GM12878 (cell line): ENCODE measurements around the gene ASIC2. TPM values are rescaled to one million over a fixed set of nuclear protein-coding genes. Genes with fewer than 3 reads are reported as not detected.

Experiments used
- ATAC-seq: fragments of 200-7000 bp; cut with Tn5 transposase; 3 replicates; pipeline ENCODE4 v1.9.1; 2020; ENCODE audit warnings: mild to moderate bottlenecking, moderate library complexity
- BruUV-seq: library from RNA; stranded (reverse); fragments of 400-500 nt; replicated peaks from 2 replicates; lab custom pipeline; 2021; lab: Mats Ljungman, UMichigan
- CTCF ChIA-PET: fragments of 300-600 bp; sonication (Branson Sonifier 250); formaldehyde crosslinking; extraction: SDS; loops from one replicate; lab custom pipeline; 2021; ENCODE audit warnings: inconsistent platforms; lab: Yijun Ruan, JAX
- POLR2A ChIA-PET: fragments of 350-600 bp; formaldehyde crosslinking; extraction: SDS; loops from one replicate; lab custom pipeline; 2021; ENCODE audit warnings: inconsistent platforms; lab: Charles Lee
- RAD21 ChIA-PET: fragments of 300-600 bp; sonication (Branson Sonifier 250); formaldehyde crosslinking; loops from one replicate; lab custom pipeline; 2023; ENCODE audit warnings: antibody characterized with exemption; ENCODE audit not compliant: unreplicated experiment; lab: Charles Lee
- SMC1A ChIA-PET: fragments of 300-600 bp; sonication (Branson Sonifier 250); formaldehyde crosslinking; loops from one replicate; lab custom pipeline; 2023; ENCODE audit not compliant: unreplicated experiment, uncharacterized antibody; lab: Charles Lee
- DNase-seq: peaks from one replicate; pipeline ENCODE4 v3.0.0-alpha.2; 2011; ENCODE audit warnings: low read depth, low spot score
- FAIRE-seq: peaks from 3 replicates; lab custom pipeline; 2011; peaks lifted over from hg19 to GRCh38; lab: Jason Lieb, UNC
- H2AFZ ChIP-seq: 2 replicates; pipeline ENCODE4 v1.6.0; 2011; ENCODE audit warnings: low read depth, low read length, control low read depth; ENCODE audit not compliant: control insufficient read depth
- H3K27ac ChIP-seq: 2 replicates; pipeline ENCODE4 v1.5.1; 2011; ENCODE audit warnings: control low read depth; ENCODE audit not compliant: control insufficient read depth, insufficient read depth
- H3K27me3 ChIP-seq, 2 experiments: replicated peaks in 1 of 2; 2 replicates each; pipeline versions ENCODE4 v1.6.0 to v1.6.1; 2011; ENCODE audit warnings: low read length in 1 of 2; ENCODE audit not compliant: control insufficient read depth in 2 of 2, insufficient read depth in 2 of 2
- H3K36me3 ChIP-seq, 2 experiments: 2 replicates each; pipeline ENCODE4 v1.5.1; 2011; ENCODE audit warnings: low read length in 1 of 2; ENCODE audit not compliant: control insufficient read depth in 2 of 2, insufficient read depth in 2 of 2
- H3K4me1 ChIP-seq: 2 replicates; pipeline ENCODE4 v1.6.1; 2011; ENCODE audit warnings: mild to moderate bottlenecking, low read length, moderate library complexity, mixed read lengths; ENCODE audit not compliant: control insufficient read depth, insufficient read depth
- H3K4me2 ChIP-seq: 2 replicates; pipeline ENCODE4 v1.6.0; 2011; ENCODE audit warnings: control low read depth; ENCODE audit not compliant: control insufficient read depth, insufficient read depth
- H3K4me3 ChIP-seq: fragments of 200-600 bp; sonication (generic); 2 replicates; pipeline ENCODE4 v1.5.1; 2016
- H3K79me2 ChIP-seq: 2 replicates; pipeline ENCODE4 v1.6.0; 2011; ENCODE audit warnings: low read length; ENCODE audit not compliant: control insufficient read depth, insufficient read depth
- H3K9ac ChIP-seq: 2 replicates; pipeline ENCODE4 v1.8.0; 2011; ENCODE audit warnings: low read length, control low read depth, mixed read lengths; ENCODE audit not compliant: control insufficient read depth, insufficient read depth
- H3K9me3 ChIP-seq: replicated peaks from 3 replicates; pipeline ENCODE4 v1.5.1; 2011; ENCODE audit warnings: mild to moderate bottlenecking, low read length; ENCODE audit not compliant: control insufficient read depth, insufficient read depth
- H4K20me1 ChIP-seq: 2 replicates; pipeline ENCODE4 v1.6.0; 2011; ENCODE audit not compliant: control insufficient read depth, insufficient read depth
- ATF3 ChIP-seq: IDR thresholded peaks from 2 replicates; pipeline ENCODE4 v1.6.1; 2011; ENCODE audit warnings: low read depth, mild to moderate bottlenecking, low read length, moderate library complexity, borderline replicate concordance; ENCODE audit errors: extremely low read depth
- CEBPZ ChIP-seq: fragments of 150-350 bp; IDR thresholded peaks from 2 replicates; pipeline ENCODE4 v1.6.1; 2016; ENCODE audit warnings: low read depth, low read length
- LARP7 ChIP-seq: fragments of 450-650 bp; IDR thresholded peaks from 2 replicates; pipeline ENCODE4 v1.6.1; 2017; ENCODE audit warnings: mild to moderate bottlenecking
- NR2C2 ChIP-seq: IDR thresholded peaks from 2 replicates; pipeline ENCODE4 v1.6.1; 2011; ENCODE audit warnings: borderline replicate concordance, low read depth; ENCODE audit not compliant: control insufficient read depth, insufficient read length
- RAD21 ChIP-seq: IDR thresholded peaks from 2 replicates; pipeline ENCODE4 v1.6.1; 2011; ENCODE audit warnings: mild to moderate bottlenecking, low read depth, low read length, moderate library complexity; ENCODE audit not compliant: insufficient read depth
- WRNIP1 ChIP-seq: IDR thresholded peaks from 2 replicates; pipeline ENCODE4 v1.6.1; 2011; ENCODE audit warnings: low read depth, low read length, improper control_type of control experiment, borderline replicate concordance
- ZSCAN29 ChIP-seq: fragments of 450-650 bp; IDR thresholded peaks from 2 replicates; pipeline ENCODE4 v1.6.1; 2017; ENCODE audit warnings: mild to moderate bottlenecking, moderate library complexity
- ZZZ3 ChIP-seq: IDR thresholded peaks from 2 replicates; pipeline ENCODE4 v1.6.1; 2011; ENCODE audit warnings: low read depth; ENCODE audit not compliant: control insufficient read depth, insufficient read length
- WGBS: methylation state at CpG from one replicate; pipeline ENCODE4 v1.1.6; 2016; ENCODE audit warnings: low lambda C conversion rate; ENCODE audit not compliant: insufficient replicate concordance, insufficient coverage; ENCODE audit errors: missing lambda C conversion rate; 5-methylcytosine and 5-hydroxymethylcytosine counted together
- in situ Hi-C: fragments of 300-500 bp; cut with MboI; formaldehyde crosslinking; loops from 9 replicates; pipeline ENCODE4 v1.14.3; 2018; ENCODE audit warnings: mixed read lengths
- intact Hi-C: fragments of 100-400 bp; cut with micrococcal nuclease; formaldehyde crosslinking; loops from one replicate; pipeline ENCODE4 v1.14.2; 2022; ENCODE audit not compliant: unreplicated experiment
- polyA plus RNA-seq, 11 experiments: library from polyadenylated mRNA; depleted of rRNA in 4 of 11; unstranded in 6 of 11; stranded (reverse) in 5 of 11; fragments of >200 nt; fragmentation: Nextera tagmentation in 4 of 11; fragmentation: Illumina TruSeq in 1 of 11; extraction: Ambion mirVana in 4 of 11; extraction: Trizol in 1 of 11; gene quantifications; 1 replicate in 1 of 11; 2 replicates in 10 of 11; pipeline versions ENCODE4 v1.2.1 to v1.2.3, GENCODE V29; 2011 to 2016; ENCODE audit warnings: inconsistent platforms in 2 of 11, missing spikeins in 2 of 11, low read depth in 1 of 11
- total RNA-seq, 4 experiments: library from RNA; depleted of rRNA in 3 of 4; stranded (reverse); fragments of >200 nt in 3 of 4; fragmentation: Illumina TruSeq in 1 of 4; extraction: Trizol in 1 of 4; gene quantifications; 2 replicates each; pipeline versions ENCODE4 v1.2.1 to v1.2.3, GENCODE V29; 2013 to 2021
- TF ChIP-seq, protein P1 (sequence below): IDR thresholded peaks from 2 replicates; pipeline ENCODE4 v1.6.1; 2012; ENCODE audit warnings: mild to moderate bottlenecking, low read depth, low read length

Gene ASIC2
- total and polyA plus RNA-seq, 10 of the 15 experiments (the other 5 are each of a cell fraction or from before 2014, with no cell fraction given): not detected

DNA sequence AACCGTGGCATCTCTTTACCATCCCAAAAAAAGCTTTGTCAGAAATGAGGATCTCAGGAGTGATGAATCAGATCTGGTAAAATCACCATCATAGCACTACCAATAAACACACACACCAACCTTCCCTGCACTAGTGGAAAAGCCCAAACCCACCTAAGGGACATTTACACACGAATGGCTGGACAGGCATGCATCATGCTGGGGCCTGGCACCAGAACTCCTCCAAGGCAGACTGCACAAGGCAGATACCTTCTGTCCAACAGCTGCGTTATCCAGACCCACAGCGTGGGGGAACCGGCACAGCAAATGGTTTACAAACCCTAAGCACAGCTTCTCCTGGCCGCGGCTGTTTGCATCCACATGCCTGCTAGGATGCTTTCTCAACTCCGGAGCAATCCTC is 2.8 kb downstream of the ASIC2 start (continued):
- no peak for TF ChIP-seq ZZZ3

- no peaks in the 10 kb centered on the region for H3K36me3 ChIP-seq
- H3K79me2 ChIP-seq: no peaks in the 10 kb centered on the region
- no TSS peak for BruUV-seq
- H3K4me1 ChIP-seq: no peaks in the 10 kb centered on the region
- 6% methylated on average over 1 of the region's 1 CpG for WGBS
- ChIA-PET POLR2A (no interaction called here), RAD21 (no interaction called here), CTCF (interaction anchor here (1.2 kb wide), 1 partner anchor 233 kb away, joined by 3 read pairs; no protein-coding TSS in a partner anchor), SMC1A (interaction anchor here (0.6 kb wide), 1 partner anchor 171 kb away, joined by 3 read pairs; no protein-coding TSS in a partner anchor)
- in situ Hi-C loops (no loop called here), intact Hi-C loops (no loop called here)
- ATAC-seq: no peak
- FAIRE-seq: no peak
- H4K20me1 ChIP-seq: no peaks in the 10 kb centered on the region
- H3K27ac ChIP-seq: no peak overlapping the region
- no peak overlapping the region for H3K9ac ChIP-seq
- no peak for DNase-seq
- no peaks in the 10 kb centered on the region for H3K9me3 ChIP-seq
- no peak overlapping the region for H3K4me2 ChIP-seq
- no peak overlapping the region for H3K4me3 ChIP-seq
- no peak overlapping the region for H2AFZ ChIP-seq
- TF ChIP-seq ZSCAN29 (no peak), WRNIP1 (no peak), CEBPZ (no peak), ATF3 (no peak), LARP7 (no peak), NR2C2 (no peak), RAD21 (0 out of 2 replicates have a peak, but pooled peaks have one; percentile 12)
- TF ChIP-seq, protein P1, sequence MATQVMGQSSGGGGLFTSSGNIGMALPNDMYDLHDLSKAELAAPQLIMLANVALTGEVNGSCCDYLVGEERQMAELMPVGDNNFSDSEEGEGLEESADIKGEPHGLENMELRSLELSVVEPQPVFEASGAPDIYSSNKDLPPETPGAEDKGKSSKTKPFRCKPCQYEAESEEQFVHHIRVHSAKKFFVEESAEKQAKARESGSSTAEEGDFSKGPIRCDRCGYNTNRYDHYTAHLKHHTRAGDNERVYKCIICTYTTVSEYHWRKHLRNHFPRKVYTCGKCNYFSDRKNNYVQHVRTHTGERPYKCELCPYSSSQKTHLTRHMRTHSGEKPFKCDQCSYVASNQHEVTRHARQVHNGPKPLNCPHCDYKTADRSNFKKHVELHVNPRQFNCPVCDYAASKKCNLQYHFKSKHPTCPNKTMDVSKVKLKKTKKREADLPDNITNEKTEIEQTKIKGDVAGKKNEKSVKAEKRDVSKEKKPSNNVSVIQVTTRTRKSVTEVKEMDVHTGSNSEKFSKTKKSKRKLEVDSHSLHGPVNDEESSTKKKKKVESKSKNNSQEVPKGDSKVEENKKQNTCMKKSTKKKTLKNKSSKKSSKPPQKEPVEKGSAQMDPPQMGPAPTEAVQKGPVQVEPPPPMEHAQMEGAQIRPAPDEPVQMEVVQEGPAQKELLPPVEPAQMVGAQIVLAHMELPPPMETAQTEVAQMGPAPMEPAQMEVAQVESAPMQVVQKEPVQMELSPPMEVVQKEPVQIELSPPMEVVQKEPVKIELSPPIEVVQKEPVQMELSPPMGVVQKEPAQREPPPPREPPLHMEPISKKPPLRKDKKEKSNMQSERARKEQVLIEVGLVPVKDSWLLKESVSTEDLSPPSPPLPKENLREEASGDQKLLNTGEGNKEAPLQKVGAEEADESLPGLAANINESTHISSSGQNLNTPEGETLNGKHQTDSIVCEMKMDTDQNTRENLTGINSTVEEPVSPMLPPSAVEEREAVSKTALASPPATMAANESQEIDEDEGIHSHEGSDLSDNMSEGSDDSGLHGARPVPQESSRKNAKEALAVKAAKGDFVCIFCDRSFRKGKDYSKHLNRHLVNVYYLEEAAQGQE: no peak
- peaks cover 3 to 9% of the 10 kb centered on the region in 2 experiments; a peak in 3 of 4 replicates for H3K27me3 ChIP-seq
These were observed 4.1 kb downstream of the ASIC2 start for GRCh38 chr17:33288954-33289353.
